ENCODE measurements around the gene IFT88.

Gene IFT88

DNA sequence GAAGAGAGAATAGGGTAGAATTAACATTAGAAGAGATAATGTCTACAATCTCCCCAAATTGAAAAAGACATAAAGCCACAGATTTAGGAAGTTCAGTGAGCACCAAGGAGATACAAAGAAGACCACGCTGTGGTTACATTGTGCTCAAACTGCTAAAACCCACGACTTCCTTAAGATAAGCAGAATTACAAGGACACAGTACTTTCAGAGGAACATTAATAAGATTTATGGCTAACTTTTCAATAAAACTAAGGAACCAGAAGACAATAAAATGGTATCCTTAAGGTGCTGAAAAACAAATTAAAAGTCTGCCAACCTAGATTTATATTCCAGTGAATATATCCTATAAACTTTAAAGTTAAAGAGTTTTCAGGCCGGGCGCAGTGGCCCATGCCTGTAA is 129.1 kb downstream of the IFT88 start:
- no peak for DNase-seq

DNA sequence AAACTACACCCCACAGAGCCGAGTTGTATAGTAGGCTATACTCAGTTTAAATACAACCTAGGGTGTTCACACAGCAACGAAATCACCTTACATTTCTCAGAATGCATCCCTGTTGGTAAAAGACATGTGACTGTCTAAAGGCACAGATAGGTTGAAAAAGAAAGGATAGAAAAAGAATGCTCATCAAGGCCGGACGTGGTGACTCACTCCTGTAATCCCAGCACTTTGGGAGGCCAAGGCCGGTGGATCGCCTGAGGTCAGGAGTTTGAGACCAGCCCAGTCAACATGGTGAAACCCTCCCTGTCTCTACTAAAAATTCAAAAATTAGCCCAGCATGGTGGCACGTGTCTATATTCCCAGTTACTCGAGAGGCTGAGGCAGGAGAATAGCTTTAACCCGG is 132.8 kb downstream of the IFT88 start:
- DNase-seq, result no peak

DNA sequence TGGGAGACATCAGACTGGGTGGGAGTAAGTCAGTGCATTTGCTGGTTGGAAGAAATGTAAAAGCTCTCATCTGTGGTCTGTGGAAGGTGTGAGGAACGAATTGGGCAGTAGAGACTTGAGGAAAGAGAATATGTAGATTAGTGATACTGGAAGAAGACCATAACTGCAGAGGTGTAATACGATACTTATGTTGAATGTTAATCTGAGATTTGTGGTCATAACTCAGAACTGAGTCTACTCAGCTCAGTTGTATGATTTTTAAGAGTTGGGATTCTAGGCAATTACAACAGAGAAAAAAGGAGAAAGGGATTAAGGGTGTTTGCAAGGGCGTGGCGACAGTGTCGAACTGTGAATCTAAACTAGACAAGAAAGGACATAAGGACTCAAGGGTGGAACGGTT is 133.3 kb downstream of the IFT88 start:
- no peak for DNase-seq

DNA sequence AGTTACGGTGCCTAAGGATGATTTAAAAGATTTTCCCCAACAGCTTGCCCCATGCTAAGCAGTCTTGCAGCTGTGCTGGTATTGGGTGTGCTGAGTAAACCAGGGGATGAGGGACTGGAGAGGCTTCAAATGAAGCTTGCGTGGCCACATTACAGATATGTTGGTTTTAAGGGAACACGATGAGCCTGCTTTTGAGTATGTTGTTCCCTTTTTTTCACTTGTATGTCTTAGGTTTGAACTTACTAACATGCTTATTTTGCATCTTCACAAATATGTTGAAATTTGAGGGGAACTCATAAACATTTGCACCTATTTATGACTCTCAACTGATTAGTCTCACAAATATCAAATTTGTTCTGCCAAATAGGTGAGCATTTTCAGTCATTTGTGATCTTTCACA is 134.5 kb downstream of the IFT88 start:
- no peak for DNase-seq

DNA sequence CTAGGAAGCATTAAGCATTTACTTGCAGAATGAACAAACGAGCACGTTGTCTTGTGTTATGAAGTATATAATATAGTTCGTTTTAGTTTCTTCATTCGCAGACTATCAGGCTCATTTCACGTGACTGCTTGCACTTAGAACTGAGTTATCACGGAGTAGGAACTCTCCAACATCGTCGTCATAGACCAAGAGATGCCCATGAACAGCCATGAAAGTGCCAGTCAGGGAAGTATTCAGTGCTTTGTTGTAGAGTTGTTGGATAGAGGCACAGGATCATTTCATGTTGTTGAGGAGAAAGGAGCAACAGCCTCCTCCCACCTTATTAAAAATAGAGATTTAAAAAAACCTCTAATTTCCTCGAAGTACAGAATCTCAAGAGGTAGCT is 135.6 kb downstream of the IFT88 start:
- DNase-seq, result no peak

DNA sequence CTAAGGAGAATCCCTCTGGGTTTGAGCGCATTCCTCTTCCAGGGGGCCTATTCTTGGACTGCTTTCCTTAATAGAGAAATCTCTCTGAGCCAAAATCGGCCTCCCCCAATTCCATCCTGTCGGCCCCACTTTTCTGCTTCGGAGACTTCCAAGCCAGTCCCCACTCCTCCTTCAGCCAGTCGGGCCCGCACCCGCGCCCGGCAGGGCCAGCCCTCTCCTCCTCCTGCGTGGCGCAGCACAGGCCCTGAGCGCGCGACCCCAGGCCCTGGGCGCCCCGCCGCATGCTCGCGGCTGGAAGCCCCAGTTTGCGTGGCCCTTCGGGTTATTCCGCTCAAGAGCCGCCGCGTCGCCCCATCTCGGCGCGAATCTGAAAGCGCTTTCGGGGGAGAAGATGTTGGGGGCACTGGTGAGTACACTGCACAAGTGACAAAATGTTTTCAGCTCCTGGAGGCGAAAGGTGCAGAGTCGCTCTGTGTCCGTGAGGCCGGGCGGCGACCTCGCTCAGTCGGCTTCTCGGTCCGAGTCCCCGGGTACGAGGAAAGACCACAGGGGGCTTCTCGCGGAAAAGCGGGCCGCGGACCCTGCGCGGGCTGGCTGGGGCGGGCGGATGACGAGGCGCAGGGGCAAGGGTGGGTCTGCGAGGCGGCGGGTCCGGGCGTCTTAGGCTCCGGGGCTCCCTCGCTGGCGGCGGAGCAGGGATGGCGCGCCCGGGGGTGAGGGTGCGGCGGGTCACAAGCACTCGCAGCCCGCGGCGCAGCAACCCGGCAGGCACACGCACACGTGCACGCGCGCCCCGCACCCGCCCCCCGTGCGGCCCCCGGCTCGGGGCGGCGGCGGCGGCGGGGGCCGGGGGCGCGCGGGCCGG is 136.2 kb downstream of the IFT88 start, which contains the start of gene IL17D:
Gene IL17D (plus strand): TSS at position 785 of the 865 bp plus-strand sequence. CDS start 303 bp downstream, outside the sequence.
- no peak for DNase-seq

DNA sequence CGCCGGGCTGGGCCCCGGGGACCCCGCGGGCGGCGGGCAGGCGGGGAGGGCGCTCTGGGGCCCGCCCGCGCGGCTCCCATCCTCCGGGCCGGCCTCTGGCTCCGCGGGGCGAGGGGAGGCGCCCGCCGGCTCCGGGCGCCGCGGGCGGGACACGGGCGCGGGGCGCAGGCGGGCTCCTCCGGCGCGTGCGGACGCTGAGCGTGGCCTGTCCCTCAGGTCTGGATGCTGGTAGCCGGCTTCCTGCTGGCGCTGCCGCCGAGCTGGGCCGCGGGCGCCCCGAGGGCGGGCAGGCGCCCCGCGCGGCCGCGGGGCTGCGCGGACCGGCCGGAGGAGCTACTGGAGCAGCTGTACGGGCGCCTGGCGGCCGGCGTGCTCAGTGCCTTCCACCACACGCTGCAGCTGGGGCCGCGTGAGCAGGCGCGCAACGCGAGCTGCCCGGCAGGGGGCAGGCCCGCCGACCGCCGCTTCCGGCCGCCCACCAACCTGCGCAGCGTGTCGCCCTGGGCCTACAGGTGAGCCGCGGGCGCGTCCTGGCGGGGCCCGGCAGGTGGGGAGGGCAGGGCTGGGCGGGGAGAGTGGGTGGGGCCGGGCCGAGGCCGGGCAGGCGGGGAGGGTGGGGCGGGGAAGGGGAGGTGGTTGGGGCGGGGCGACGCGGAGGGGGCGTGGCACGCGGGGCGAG is 137.0 kb downstream of the IFT88 start:
- DNase-seq, result no peak

DNA sequence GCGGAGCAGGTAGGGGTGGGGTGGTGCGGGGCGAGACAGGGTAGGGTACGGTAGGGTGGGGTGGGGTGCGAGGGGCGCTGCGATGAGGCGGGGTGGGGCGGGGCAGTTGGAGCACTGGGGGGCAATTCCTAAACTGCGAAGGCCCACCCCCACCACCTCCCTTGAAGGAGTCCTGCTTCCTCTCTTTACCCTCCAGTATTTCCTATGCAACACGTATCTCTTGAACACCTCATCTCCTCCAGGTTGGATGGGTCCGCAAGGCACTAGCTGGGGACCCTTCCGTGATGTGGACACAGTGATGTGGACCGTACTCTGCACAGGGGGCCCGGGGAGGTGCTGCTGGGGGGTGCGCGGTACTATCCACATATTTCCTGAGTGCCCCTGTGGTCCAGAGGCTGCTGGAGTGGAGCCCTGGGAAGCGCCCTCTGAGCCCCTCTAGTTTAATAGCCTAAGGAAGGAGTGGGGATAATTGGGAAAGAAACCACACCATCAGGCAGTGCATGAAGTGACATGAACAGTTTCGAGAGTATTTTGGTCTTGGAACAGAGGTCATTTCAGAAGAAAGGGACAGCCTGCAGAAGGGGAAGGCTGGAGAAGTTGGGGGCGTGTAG is 137.6 kb downstream of the IFT88 start:
- no peak for DNase-seq

DNA sequence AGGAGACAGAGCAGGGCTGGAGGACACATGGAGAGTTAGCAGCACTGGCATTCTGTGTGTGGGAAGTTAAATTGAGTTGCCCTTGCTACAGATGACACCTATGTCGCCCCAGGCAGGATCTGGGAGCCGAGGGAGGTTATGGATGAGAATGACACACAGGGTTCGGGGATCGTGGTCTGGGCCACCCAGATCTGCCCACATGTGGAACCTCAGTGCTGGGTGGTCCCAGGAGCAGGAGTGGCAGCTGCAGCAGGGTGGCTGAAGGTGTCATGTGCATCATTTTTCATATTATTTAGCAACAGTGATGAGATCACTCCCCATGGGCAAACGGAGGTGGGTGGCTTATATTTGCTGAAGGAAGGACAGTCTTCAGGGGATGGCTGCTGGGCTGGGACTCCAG is 139.7 kb downstream of the IFT88 start:
- no peak for DNase-seq

DNA sequence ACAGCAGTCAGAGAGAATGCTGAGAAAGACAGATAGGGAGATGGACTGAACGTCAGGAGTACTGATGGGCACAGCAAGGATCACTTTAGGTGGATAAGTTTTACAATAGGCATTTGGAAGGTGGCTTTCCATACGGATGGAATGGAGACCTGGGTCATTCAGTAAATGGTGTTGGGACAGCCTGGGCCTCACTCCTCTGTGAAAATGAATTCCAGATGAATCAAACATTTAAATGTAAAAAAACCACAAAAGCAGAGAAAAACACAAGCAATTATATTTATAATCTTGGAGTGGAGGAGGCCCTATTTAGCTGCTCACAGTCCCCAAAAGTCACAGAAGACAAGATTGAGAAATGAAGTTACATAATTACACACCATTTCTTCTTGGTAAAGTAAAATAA is 141.3 kb downstream of the IFT88 start:
- DNase-seq, result no peak

DNA sequence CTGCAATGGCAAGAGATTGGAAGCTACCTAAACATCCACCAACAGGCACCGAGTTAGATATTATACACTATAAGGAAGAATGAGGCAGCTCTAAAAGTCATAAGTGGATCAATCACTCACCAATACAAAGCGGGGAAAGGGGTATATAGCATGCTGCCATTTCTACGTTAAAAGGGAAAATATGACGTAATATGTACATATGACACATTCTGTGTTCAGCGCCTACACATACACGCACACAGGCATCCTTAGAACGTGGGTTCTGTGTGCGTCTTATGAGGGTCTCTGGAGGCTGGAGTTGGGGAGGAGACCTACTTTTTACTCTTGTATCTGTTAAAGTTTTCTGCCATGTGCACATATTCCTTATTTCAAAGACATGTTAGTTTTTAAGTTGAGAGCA is 142.4 kb downstream of the IFT88 start:
- DNase-seq, result no peak

DNA sequence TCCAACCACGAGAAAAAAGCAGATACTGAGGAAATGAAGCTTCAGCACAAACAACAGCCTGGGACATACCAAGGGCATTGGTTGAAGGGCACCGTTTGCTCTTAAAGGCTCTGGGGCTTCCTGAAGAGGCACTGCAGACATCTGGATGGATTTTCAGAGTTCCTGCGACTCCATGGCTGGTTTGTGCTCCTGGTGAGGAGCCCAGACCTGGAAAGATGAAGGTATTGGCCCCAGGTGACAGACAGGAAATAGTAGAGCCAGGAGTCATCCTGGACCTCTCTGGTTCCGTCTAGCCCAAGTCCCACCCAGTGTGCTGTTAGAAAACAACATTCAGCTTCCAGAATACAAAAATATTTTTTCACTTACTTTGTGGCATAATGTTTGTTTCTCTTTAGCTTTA is 142.8 kb downstream of the IFT88 start:
- DNase-seq, result no peak

DNA sequence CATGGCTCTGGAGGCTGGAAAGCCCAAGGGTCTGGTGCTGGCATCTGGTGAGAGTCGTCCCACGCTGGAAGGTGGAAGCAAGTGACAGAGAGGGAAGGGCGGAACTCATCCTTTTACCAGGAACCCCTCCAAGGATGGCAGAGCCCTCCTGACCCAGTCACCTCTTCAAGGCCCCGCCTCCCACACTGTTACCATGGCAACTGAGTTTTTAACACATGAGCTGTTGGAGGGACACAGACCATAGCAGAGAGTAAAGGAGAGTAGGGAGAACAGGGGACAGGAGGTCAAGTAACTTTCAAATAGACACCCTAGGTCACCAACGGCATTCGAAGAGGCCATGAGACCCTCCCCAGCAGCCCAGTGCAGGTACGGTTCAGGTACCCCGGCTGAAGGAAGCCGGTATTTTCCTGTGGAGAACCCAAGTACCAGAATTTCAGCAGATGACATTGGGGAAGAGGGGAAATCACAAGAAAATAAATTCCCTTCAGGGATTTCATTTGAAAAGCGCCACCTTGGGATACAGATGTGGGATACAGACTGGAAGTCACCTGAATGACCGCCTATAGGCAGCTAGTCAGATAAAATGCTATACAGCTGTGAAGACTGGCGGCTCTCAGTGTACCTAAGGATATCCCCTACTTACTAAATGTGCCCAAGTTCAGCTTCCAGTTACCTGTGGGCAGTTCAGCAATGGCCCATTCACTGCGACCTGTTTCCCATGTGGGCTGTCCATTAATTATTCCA is 144.5 kb downstream of the IFT88 start:
- no peak for DNase-seq

DNA sequence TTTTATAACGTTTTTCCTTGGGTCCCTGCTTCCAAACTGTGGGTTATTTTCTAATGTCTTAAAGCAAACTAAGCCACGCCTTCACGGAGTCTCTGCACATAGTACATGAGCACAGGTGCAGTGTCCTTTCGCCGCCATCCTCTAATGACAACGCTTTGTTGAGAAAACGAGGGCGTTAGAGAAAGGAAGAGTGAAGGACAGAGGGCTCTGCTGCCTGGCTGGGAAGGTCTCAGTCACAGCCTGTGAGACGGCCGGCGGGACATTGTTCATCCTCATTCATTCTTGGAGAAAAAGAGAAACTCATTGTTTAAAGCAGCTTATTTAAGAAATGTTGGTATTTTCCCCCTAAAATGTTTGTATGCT is 146.0 kb downstream of the IFT88 start:
- DNase-seq, result no peak

DNA sequence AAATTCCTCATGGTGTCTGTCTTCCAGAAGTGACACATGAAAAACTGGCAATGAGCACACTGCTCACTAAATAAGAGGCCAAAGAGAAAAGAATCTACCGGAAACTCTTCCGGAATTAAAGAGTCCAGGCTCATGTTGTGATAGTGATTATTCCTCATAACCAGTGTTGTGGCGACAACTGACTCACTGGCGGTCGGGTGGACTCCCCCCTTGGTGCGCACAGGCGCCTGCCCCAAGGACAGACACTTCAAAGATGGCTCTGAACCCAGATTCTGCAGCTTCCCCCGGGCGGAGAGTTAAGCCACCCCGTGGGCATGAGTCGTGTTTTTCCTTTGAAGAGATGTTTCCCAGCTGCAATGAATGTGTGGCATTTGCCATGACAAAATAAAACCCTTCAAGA is 146.8 kb downstream of the IFT88 start:
- no peak for DNase-seq

DNA sequence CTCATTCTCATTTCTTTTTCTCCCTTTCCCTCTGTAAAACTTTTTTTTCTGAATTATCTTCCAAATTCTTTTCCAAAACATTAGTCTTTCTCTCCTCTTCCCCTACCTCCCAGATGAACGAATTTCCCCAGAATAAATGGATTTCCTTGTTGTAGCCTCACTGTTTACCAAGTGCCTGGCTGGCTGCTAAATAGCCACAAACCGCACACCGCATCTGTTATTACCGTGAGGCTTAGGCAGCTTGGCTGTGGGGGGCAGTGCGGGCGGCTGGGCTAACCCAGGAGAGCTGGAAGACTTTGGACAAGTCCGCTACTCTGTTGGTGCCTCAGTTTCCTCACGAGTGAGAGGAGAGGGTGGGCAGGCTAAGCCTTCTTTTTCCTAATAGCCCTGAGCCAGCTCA is 147.2 kb downstream of the IFT88 start:
- no peak for DNase-seq

DNA sequence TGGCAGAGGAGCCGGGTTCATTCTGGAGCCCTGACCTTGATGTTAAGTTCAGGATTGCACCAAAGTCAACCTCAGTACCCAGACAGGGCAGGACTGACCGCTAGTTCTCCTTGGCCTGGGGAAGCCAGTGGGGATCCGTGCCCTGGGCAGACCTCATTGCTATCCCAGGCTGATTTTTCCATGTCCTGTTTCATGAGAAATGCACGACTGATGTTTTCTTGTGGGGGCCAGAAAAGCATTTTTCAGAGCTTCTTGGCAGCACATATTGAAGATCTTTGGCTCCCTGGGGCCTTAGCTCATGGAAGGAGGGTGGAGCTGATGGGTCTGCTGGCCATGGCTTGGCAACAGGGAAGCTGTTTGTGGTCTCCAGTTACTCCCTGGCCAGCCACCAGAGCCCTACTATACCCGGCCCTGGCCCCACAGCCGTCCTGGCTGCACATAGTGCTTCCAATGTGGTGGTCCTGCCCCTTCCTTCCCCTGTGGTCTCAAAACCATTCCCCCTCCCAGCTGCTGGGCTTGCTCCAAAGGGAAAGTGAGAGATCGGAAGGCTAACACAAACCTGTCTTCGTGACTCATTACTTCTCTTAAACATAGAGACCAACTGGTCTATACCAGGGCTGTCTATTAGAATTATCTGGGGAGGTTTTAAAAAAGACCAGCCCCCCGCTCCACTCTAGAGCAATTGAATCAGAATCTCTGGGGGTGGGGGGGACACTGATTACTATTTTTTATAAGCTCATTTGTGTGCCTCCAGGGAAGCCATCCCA is 147.8 kb downstream of the IFT88 start:
- DNase-seq, result no peak

DNA sequence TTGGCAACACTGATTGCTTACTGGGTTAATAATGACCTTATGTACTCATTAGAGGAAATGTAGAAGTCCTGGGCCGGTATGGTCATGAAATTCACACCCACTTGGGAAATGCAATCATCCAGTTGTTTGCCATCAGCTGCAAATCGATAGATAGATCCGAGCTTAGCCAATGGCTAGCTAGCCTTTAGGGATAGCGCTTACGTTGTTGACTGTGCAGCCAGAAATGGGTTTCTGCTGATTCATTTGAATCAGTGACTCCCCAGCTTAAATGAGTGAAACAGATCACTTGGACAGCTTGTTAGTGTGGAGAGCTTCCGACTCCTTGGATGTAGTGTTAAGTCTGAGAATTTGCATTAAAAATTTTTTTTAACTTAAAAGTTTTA is 148.4 kb downstream of the IFT88 start:
- DNase-seq, result no peak

DNA sequence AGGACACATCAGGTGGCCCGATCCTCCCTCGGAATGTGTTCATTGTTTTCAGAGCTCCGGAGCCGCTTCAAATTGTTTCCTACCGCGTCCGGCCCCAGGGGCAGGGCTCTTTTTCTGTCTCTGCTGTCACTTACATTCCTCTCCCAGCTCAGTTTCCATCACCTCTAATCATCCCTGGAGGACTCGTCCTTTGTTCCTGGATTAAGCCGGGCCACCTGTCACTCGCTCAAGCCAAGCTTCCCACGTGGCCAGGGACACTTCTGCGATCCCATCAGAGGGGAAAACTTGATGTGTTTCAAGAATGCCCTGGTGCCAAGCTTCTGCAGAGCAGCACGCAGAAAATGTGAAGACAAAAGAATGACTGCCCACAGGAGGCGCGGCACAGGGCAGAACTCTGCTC is 150.0 kb downstream of the IFT88 start:
- DNase-seq, result no peak

DNA sequence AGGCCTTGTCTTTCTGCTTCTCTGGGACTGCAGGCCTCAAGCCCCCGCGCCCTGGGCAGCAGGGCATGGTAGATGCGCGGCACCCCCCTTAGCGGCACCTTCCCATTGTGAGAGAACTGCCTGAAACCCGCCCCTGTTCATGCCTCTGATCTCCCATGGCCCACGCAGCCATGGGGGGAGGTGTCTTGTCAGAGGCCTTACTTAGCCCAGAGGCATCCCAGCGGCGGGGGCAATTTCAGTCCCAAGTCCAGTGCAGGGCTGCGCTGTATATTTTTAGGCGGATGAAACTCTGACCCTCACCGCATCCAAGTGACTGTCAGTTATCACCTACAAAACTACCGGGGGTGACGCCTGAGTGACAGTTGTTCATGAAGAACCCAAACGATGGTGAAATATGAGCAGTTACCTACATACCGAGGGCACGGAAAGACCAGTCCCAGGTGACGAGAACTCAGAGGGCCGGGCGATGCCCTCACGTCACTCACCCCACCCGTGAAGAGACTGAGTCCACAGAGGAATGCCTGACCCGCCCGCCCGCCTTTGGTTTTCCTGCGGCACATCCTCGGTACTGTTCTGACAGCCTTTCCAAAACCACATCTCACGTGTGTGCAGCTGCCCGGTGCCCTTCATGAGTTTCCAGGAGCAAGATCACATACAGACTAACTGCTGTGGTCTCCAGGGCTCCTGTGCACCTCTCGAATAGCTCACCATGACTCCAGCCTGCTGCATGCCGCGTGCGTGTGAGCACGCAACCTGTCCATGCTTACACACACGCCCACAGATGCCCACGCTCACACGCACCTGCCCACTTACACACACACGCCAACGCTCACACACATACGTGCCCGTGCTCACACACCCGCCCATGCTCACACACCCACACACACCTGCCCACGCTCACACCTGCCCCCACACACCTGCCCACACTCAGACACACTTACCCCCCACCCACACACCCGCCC is 150.9 kb downstream of the IFT88 start:
- no peak for DNase-seq

DNA sequence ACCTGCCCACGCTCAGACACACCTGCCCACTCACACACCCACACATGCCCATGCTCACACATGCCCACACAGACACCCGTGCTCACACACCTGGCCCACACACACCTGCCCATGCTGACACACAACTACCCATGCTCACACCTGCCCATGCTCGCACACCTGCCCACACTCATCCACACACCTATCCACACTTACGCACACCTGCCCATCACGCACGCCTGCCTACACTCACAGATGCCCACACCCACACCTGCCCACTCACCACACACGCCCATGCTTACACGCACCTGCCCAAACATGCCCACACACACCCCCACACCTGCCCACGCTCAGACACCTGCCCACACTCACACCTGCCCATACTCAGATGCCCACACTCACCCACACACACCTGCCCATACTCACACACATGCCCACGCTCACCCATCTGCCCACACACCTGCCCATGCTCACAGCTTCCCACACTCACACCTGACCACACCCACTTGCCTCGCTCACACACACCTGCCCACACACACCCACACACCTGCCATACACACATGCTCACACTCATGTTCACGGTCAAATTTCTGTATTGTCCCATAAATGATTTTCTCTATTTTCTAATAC is 152.1 kb downstream of the IFT88 start:
- DNase-seq, result no peak
